Measurements from ENCODE around the gene MYO3A.

GRCh38 chr10:26219676-26220075 lies 285.6 kb downstream of the MYO3A start:
- TF ChIP-seq CTCF (conservative IDR thresholded peaks at IDR 0.05 in 1 of 2, IDR thresholded peaks at IDR 0.05 in 1 of 2; ENCODE audit: low read depth in 1 of 2, low read length in 2 of 2) (no peak), EZH2 (IDR thresholded peaks at IDR 0.05; ENCODE audit: low read length, missing control alignments) (no peak)

Measured in fibroblast of lung (primary cell).